ENCODE data around the gene CDH23.

CDH23 gene

GRCh38 chr10:71471006-71471405, 74.3 kb downstream of the CDH23 start:
- no peak for DNase-seq

GRCh38 chr10:71471957-71472365, 75.2 kb downstream of the CDH23 start:
- no peak for DNase-seq

GRCh38 chr10:71472466-71472865, 75.7 kb downstream of the CDH23 start:
- no peak for DNase-seq

- no peak for DNase-seq
Observed at GRCh38 chr10:71472912-71473311, 76.2 kb downstream of the CDH23 start.

GRCh38 chr10:71473671-71474599, 77.2 kb downstream of the CDH23 start:
- DNase-seq = no peak

GRCh38 chr10:71474702-71475242, 78.1 kb downstream of the CDH23 start:
- no peak for DNase-seq

- peak in 1 of 2 donors; percentile 8 for DNase-seq
Observed at GRCh38 chr10:71475243-71475871, 78.6 kb downstream of the CDH23 start.

- DNase-seq = no peak
Observed at GRCh38 chr10:71476228-71477011, 79.7 kb downstream of the CDH23 start.

GRCh38 chr10:71478173-71478572, 81.5 kb downstream of the CDH23 start:
- DNase-seq = no peak

- no peak for DNase-seq
Observed at GRCh38 chr10:71478813-71479365, 82.2 kb downstream of the CDH23 start.

- no peak for DNase-seq
Observed at GRCh38 chr10:71479831-71480230, 83.1 kb downstream of the CDH23 start.

- DNase-seq = no peak
Observed at GRCh38 chr10:71480662-71481061, 83.9 kb downstream of the CDH23 start.

GRCh38 chr10:71481746-71482410, 85.2 kb downstream of the CDH23 start:
- DNase-seq = no peak

GRCh38 chr10:71482620-71483019, 85.9 kb downstream of the CDH23 start:
- DNase-seq = no peak

- DNase-seq = no peak
Observed at GRCh38 chr10:71483135-71483534, 86.4 kb downstream of the CDH23 start.

- DNase-seq = no peak
Observed at GRCh38 chr10:71483885-71484751, 87.4 kb downstream of the CDH23 start.

- DNase-seq = peak; percentile 8 to 12
Observed at GRCh38 chr10:71486484-71487114, 89.9 kb downstream of the CDH23 start.

GRCh38 chr10:71487726-71488125, 91.0 kb downstream of the CDH23 start:
- DNase-seq = no peak

GRCh38 chr10:71489077-71489476, 92.4 kb downstream of the CDH23 start:
- DNase-seq = no peak

GRCh38 chr10:71492872-71493271, 96.2 kb downstream of the CDH23 start:
- DNase-seq = no peak

- no peak for DNase-seq
Observed at GRCh38 chr10:71493741-71494140, 97.0 kb downstream of the CDH23 start.

All from CD4-positive, alpha-beta T cell treated with Interleukin-1 beta for 1 hour (primary cell).